Upper lobe of right lung (tissue), 1 donor: ENCODE results near the gene ESF1. TPM values are rescaled to one million over a fixed set of nuclear protein-coding genes. Genes with fewer than 3 reads are reported as not detected.

Source experiments
- ATAC-seq: fragments of 200-7000 bp; cut with Tn5 transposase; one replicate; pipeline ENCODE4 v1.9.1; 2020; ENCODE audit warnings: mild to moderate bottlenecking, moderate library complexity
- DNase-seq: peaks from one replicate; pipeline ENCODE4 v3.0.0-alpha.2; 2020
- H3K27ac ChIP-seq: fragments of 200-600 bp; one replicate; pipeline ENCODE4 v1.8.0; 2022
- H3K27me3 ChIP-seq: fragments of 200-600 bp; one replicate; pipeline ENCODE4 v1.8.0; 2022; ENCODE audit warnings: mild to moderate bottlenecking
- H3K36me3 ChIP-seq: fragments of 200-600 bp; one replicate; pipeline ENCODE4 v1.8.0; 2022
- H3K4me1 ChIP-seq: fragments of 200-600 bp; one replicate; pipeline ENCODE4 v1.8.0; 2022
- H3K4me3 ChIP-seq: fragments of 200-600 bp; one replicate; pipeline ENCODE4 v1.8.0; 2022; ENCODE audit warnings: mild to moderate bottlenecking
- H3K9me3 ChIP-seq: fragments of 200-600 bp; one replicate; pipeline ENCODE4 v1.8.0; 2022
- CTCF ChIP-seq: fragments of 200-600 bp; IDR thresholded peaks from one replicate; pipeline ENCODE4 v1.8.0; 2022; ENCODE audit warnings: antibody characterized with exemption
- intact Hi-C: fragments of 100-400 bp; cut with DNase I; formaldehyde crosslinking; loops from one replicate; pipeline ENCODE4 v1.11.0; 2022
- total RNA-seq: library from RNA; stranded (reverse); fragmentation: NEBNext Ultra II Directional; extraction: Animal tissue kit (Norgen Biotek cat#: 25700); gene quantifications from one replicate; pipeline ENCODE4 v1.2.1, GENCODE V29; 2021
- donor health status: DM: no; HTN: yes; CAD: no; lungs with severe emphysema.

The ESF1 gene
- total RNA-seq, 1 donor from 2014 or later: 15.1 TPM

- intact Hi-C loops: no loop called here
- no peak for TF ChIP-seq CTCF
Observed at GRCh38 chr20:13799040-13799439, 14.3 kb upstream of the ESF1 start.

GRCh38 chr20:13794667-13795066 is 9.9 kb upstream of the ESF1 start:
- no peaks in the 10 kb centered on the region for H3K4me1 ChIP-seq
- TF ChIP-seq CTCF: no peak
- H3K36me3 ChIP-seq: peaks cover 90% of the 10 kb centered on the region

More at GRCh38 chr20:13799040-13799439, 14.3 kb upstream of the ESF1 start:
- Histone ChIP-seq H3K36me3 (peaks cover 93% of the 10 kb centered on the region), H3K27ac (no peak overlapping the region), H3K9me3 (no peaks in the 10 kb centered on the region), H3K27me3 (no peaks in the 10 kb centered on the region), H3K4me1 (peaks cover 13% of the 10 kb centered on the region), H3K4me3 (no peak overlapping the region)
- DNase-seq: no peak
- no peak for ATAC-seq

GRCh38 chr20:13793001-13793400 is 8.3 kb upstream of the ESF1 start:
- H3K4me3 ChIP-seq: no peak overlapping the region
- no peak for DNase-seq
- H3K9me3 ChIP-seq: no peaks in the 10 kb centered on the region
- H3K4me1 ChIP-seq: peaks cover 6% of the 10 kb centered on the region
- no peak for ATAC-seq
- no peaks in the 10 kb centered on the region for H3K27me3 ChIP-seq
- no peak for TF ChIP-seq CTCF
- intact Hi-C loops: no loop called here
- peaks cover 94% of the 10 kb centered on the region for H3K36me3 ChIP-seq
- H3K27ac ChIP-seq: no peak overlapping the region

More at GRCh38 chr20:13794667-13795066, 9.9 kb upstream of the ESF1 start:
- no peak overlapping the region for H3K27ac ChIP-seq
- no peaks in the 10 kb centered on the region for H3K9me3 ChIP-seq
- H3K27me3 ChIP-seq: no peaks in the 10 kb centered on the region
- ATAC-seq (no peak), DNase-seq (no peak)
- no peak overlapping the region for H3K4me3 ChIP-seq
- intact Hi-C loops: no loop called here

- intact Hi-C loops: no loop called here
- no peak overlapping the region for H3K27ac ChIP-seq
- H3K4me3 ChIP-seq: no peak overlapping the region
- H3K4me1 ChIP-seq: peaks cover 10% of the 10 kb centered on the region
- no peak for ATAC-seq
- H3K27me3 ChIP-seq: no peaks in the 10 kb centered on the region
- H3K9me3 ChIP-seq: no peaks in the 10 kb centered on the region
- no peak for TF ChIP-seq CTCF
- no peak for DNase-seq
- peaks cover 84% of the 10 kb centered on the region for H3K36me3 ChIP-seq
Observed at GRCh38 chr20:13791540-13792459, 7.1 kb upstream of the ESF1 start.

GRCh38 chr20:13790708-13791107 is 6.0 kb upstream of the ESF1 start:
- peaks cover 73% of the 10 kb centered on the region for H3K36me3 ChIP-seq
- H3K27me3 ChIP-seq: no peaks in the 10 kb centered on the region
- intact Hi-C loops: no loop called here
- TF ChIP-seq CTCF: no peak
- DNase-seq: no peak
- H3K27ac ChIP-seq: no peak overlapping the region
- H3K4me3 ChIP-seq: no peak overlapping the region
- peaks cover 21% of the 10 kb centered on the region for H3K4me1 ChIP-seq
- ATAC-seq: no peak
- H3K9me3 ChIP-seq: no peaks in the 10 kb centered on the region
